Activated CD4-positive, alpha-beta T cell treated with anti-CD3 and anti-CD28 coated beads, Interleukin-2, amount 10 ng/mL, durations not matched to agents 7 days and 5 days (primary cell): ENCODE data around the gene PAK5. TPM values are rescaled to one million over a fixed set of nuclear protein-coding genes. Genes with fewer than 3 reads are reported as not detected.

Experiments used
- CTCF ChIA-PET: fragments of 350-600 bp; sonication (Branson Sonifier 250); formaldehyde crosslinking; loops from one replicate; lab custom pipeline; 2021; ENCODE audit warnings: antibody characterized with exemption; lab: Charles Lee
- POLR2A ChIA-PET: fragments of 350-600 bp; sonication (Branson Sonifier 250); formaldehyde crosslinking; loops from one replicate; lab custom pipeline; 2021; ENCODE audit warnings: antibody characterized with exemption; lab: Charles Lee
- DNase-seq: peaks from one replicate; pipeline ENCODE4 v3.0.0-alpha.2; 2020
- H3K27ac Mint-ChIP-seq: one replicate; pipeline ENCODE4 v1.8.0; 2021; ENCODE audit warnings: mild to moderate bottlenecking, moderate library complexity, mixed read lengths
- H3K27me3 Mint-ChIP-seq: one replicate; pipeline ENCODE4 v1.8.0; 2021; ENCODE audit warnings: mixed read lengths
- H3K36me3 Mint-ChIP-seq: one replicate; pipeline ENCODE4 v1.8.0; 2021; ENCODE audit warnings: low read depth, mixed read lengths
- H3K4me1 Mint-ChIP-seq: one replicate; pipeline ENCODE4 v1.8.0; 2021; ENCODE audit warnings: mixed read lengths
- H3K4me3 Mint-ChIP-seq: one replicate; pipeline ENCODE4 v1.8.0; 2021; ENCODE audit warnings: mild to moderate bottlenecking, moderate library complexity, mixed read lengths
- H3K9me3 Mint-ChIP-seq: one replicate; pipeline ENCODE4 v1.8.0; 2021; ENCODE audit warnings: mixed read lengths
- total RNA-seq, 2 experiments: library from RNA; stranded (reverse); gene quantifications; one replicate each; pipeline ENCODE4 v1.2.3, GENCODE V29; 2021

The PAK5 gene
- total RNA-seq, 2 experiments from 2014 or later: not detected

DNA sequence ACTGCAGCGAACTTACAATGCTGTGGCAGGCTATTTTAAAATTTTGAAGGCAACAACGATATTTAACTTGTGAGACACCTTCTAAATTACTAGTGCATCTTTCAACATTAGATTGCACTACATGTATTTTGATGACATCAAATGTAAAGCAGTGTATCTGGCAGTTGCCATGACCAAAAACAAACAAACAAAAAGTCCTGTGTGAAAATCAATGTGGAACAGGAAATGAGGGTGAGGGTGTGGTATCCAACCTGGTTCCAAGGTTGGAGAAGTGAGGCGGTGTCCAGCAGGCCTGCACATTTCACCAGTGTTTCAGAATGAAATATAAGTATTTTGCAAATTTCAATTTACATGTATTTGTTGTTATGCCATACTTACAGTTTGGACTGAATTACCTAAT lies 212.5 kb downstream of the PAK5 start:
- DNase-seq: no peak
- Mint-ChIP-seq H3K36me3 (no peaks in the 10 kb centered on the region), H3K27me3 (no peaks in the 10 kb centered on the region), H3K4me1 (no peaks in the 10 kb centered on the region), H3K9me3 (no peaks in the 10 kb centered on the region), H3K4me3 (no peak overlapping the region), H3K27ac (no peak overlapping the region)
- POLR2A ChIA-PET: no interaction called here
- CTCF ChIA-PET: no interaction called here

- no peaks in the 10 kb centered on the region for H3K4me1 Mint-ChIP-seq
- H3K9me3 Mint-ChIP-seq: no peaks in the 10 kb centered on the region
- no peak for DNase-seq
- peaks cover 6% of the 10 kb centered on the region for H3K27me3 Mint-ChIP-seq
- H3K4me3 Mint-ChIP-seq: no peak overlapping the region
- ChIA-PET CTCF (interaction anchor here (1.0 to 1.8 kb wide), 2 partner anchors 14 to 236 kb away, joined by 3 to 4 read pairs; no protein-coding TSS in a partner anchor), POLR2A (no interaction called here)
- no peaks in the 10 kb centered on the region for H3K36me3 Mint-ChIP-seq
- H3K27ac Mint-ChIP-seq: no peak overlapping the region
These were observed 220.9 kb downstream of the PAK5 start for GRCh38 chr20:9617940-9618339.

DNA sequence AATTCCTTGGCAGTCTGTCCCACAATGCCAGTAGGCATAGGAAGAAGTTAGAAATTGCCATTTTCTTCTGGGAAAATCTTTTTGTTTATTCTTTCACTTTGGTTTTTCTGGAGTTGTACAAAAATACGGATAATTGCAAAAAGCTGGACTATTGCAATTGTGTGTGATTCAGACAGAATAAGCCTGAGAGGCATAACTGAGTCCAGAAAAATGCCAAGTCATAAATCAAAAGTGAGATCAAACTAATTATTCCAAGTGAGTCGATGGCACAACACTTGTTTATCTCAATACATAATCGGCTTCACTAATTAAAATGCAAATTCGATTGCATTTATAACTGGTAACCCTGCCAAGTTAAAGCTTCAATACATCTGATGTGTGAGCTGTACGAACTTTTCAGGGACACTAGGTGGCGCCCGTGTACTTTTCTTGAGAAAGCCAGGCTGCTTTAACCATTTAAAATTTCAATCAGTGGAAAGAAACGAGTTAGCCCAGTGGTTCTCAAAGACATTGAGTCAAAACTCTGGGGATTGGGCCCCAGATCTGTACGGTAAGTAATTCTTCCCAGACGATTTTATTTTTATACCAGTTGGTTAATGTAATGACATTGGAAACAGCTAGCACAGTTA lies 221.9 kb downstream of the PAK5 start:
- Mint-ChIP-seq H3K36me3 (no peaks in the 10 kb centered on the region), H3K9me3 (no peaks in the 10 kb centered on the region), H3K27ac (no peak overlapping the region), H3K4me1 (no peaks in the 10 kb centered on the region), H3K27me3 (peaks cover 6% of the 10 kb centered on the region), H3K4me3 (no peak overlapping the region)
- DNase-seq: peak; percentile 57
- ChIA-PET CTCF (interaction anchor here (0.6 to 1.8 kb wide), 5 partner anchors 13 to 362 kb away, joined by 3 to 4 read pairs (median 3); no protein-coding TSS in a partner anchor), POLR2A (interaction anchor here (0.6 kb wide), 1 partner anchor 362 kb away, joined by 3 read pairs; no protein-coding TSS in a partner anchor)

GRCh38 chr20:9616455-9616805 lies 222.4 kb downstream of the PAK5 start:
- Mint-ChIP-seq H3K9me3 (no peaks in the 10 kb centered on the region), H3K4me3 (no peak overlapping the region), H3K4me1 (no peaks in the 10 kb centered on the region), H3K36me3 (no peaks in the 10 kb centered on the region), H3K27me3 (peaks cover 6% of the 10 kb centered on the region), H3K27ac (no peak overlapping the region)
- no peak for DNase-seq
- ChIA-PET POLR2A (interaction anchor here (0.6 kb wide), 1 partner anchor 362 kb away, joined by 3 read pairs; no protein-coding TSS in a partner anchor), CTCF (interaction anchor here (0.6 to 1.8 kb wide), 3 partner anchors 221 to 301 kb away, joined by 3 to 4 read pairs (median 3); no protein-coding TSS in a partner anchor)

- Mint-ChIP-seq H3K4me1 (no peaks in the 10 kb centered on the region), H3K9me3 (no peaks in the 10 kb centered on the region), H3K27ac (no peak overlapping the region), H3K4me3 (no peak overlapping the region), H3K36me3 (no peaks in the 10 kb centered on the region), H3K27me3 (peaks cover 6% of the 10 kb centered on the region)
- POLR2A ChIA-PET: no interaction called here
- CTCF ChIA-PET: no interaction called here
- DNase-seq: no peak
These were observed 223.0 kb downstream of the PAK5 start for GRCh38 chr20:9615766-9616454.

GRCh38 chr20:9615118-9615517 lies 223.8 kb downstream of the PAK5 start:
- Mint-ChIP-seq H3K4me1 (no peaks in the 10 kb centered on the region), H3K36me3 (no peaks in the 10 kb centered on the region), H3K27ac (no peak overlapping the region), H3K4me3 (no peak overlapping the region), H3K9me3 (no peaks in the 10 kb centered on the region), H3K27me3 (peaks cover 6% of the 10 kb centered on the region)
- POLR2A ChIA-PET: no interaction called here
- DNase-seq: no peak
- CTCF ChIA-PET: no interaction called here

GRCh38 chr20:9613871-9614270 lies 225.0 kb downstream of the PAK5 start:
- no peaks in the 10 kb centered on the region for H3K4me1 Mint-ChIP-seq
- ChIA-PET POLR2A (no interaction called here), CTCF (no interaction called here)
- H3K36me3 Mint-ChIP-seq: no peaks in the 10 kb centered on the region
- no peak for DNase-seq
- H3K9me3 Mint-ChIP-seq: no peaks in the 10 kb centered on the region
- H3K27me3 Mint-ChIP-seq: peaks cover 6% of the 10 kb centered on the region
- no peak overlapping the region for H3K4me3 Mint-ChIP-seq
- no peak overlapping the region for H3K27ac Mint-ChIP-seq

DNA sequence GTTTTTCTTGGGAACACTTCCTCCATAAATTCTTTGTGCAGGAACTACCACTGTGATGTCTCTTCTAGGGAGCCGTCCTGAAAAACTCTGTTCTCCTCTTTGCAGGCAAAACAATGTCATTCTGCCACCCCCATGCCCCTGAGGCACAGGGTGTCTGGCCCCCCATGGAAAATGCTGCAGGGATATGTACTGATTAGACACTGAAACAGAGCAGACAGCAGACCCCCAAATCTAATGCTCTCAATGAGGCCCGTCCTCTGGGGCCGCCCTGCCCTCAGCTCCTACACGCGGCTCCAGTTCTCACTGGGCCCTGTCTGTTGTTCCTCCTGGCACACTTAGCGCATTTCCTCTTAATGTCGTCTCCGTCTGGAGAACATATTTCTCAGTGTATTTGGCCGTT lies 227.0 kb downstream of the PAK5 start:
- CTCF ChIA-PET: no interaction called here

DNA sequence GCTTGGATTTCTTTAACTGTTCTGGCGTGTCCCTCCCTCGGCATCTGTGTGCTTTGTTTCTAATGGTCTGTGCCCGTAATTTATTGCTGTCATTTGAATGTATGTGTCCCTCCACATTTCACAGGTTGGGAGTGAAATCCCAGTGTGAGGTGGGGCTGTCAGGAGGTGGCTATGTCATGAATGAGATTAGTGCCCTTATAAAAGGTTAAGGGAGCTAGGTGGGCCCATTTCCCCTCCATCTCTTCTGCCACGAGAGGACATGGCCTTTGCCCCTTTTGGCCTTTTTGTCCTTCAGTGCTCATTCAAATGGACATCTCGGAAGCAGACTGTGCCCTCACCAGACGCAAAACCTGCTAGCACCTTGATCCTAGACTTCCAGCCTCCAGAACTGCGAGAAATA lies 228.2 kb downstream of the PAK5 start:
- no peak overlapping the region for H3K4me3 Mint-ChIP-seq
- H3K4me1 Mint-ChIP-seq: no peaks in the 10 kb centered on the region
- no peak overlapping the region for H3K27ac Mint-ChIP-seq
- ChIA-PET POLR2A (no interaction called here), CTCF (interaction anchor here (1.0 kb wide), 1 partner anchor 202 kb away, joined by 4 read pairs; no protein-coding TSS in a partner anchor)
- no peak for DNase-seq
- H3K27me3 Mint-ChIP-seq: peaks cover 6% of the 10 kb centered on the region
- H3K36me3 Mint-ChIP-seq: no peaks in the 10 kb centered on the region
- no peaks in the 10 kb centered on the region for H3K9me3 Mint-ChIP-seq

More for the DNA sequence above, 227.0 kb downstream of the PAK5 start:
- H3K4me1 Mint-ChIP-seq: no peaks in the 10 kb centered on the region
- H3K27me3 Mint-ChIP-seq: peaks cover 6% of the 10 kb centered on the region
- DNase-seq: no peak
- H3K36me3 Mint-ChIP-seq: no peaks in the 10 kb centered on the region
- no peak overlapping the region for H3K4me3 Mint-ChIP-seq
- H3K27ac Mint-ChIP-seq: no peak overlapping the region
- POLR2A ChIA-PET: no interaction called here
- no peaks in the 10 kb centered on the region for H3K9me3 Mint-ChIP-seq

DNA sequence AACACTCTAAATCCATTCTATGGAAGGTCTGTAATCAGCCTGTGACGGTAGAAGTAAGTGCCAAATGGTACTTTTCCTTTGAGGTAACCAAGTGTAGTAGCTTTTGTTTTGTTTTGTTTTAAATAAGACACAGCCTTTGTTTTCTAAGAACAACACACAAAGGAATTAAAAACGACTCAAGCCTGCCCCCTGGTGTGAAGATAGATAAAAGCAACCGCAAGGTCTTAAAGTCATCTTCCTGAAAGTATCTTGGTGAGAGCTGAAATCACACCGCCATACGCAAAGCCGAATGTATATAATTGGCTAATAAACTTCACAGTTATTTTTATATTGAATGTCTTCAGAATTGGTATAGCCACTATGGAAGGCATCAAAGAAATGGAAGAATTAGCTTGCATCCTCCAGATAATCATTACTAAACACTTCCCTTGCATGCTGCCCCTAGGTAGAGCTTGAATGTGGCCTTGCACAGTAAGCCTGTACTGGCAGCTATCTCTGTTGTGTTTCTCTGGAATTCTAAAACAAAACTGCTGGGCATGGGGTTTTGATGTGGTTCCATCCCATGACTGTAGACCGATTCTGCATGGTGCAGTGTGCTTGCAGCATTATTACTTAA lies 228.9 kb downstream of the PAK5 start:
- peak; percentile 63 for DNase-seq

GRCh38 chr20:9608639-9609340 lies 230.1 kb downstream of the PAK5 start:
- H3K27me3 Mint-ChIP-seq: peaks cover under 1% of the 10 kb centered on the region
- no peak overlapping the region for H3K4me3 Mint-ChIP-seq
- H3K9me3 Mint-ChIP-seq: no peaks in the 10 kb centered on the region
- H3K36me3 Mint-ChIP-seq: no peaks in the 10 kb centered on the region
- H3K27ac Mint-ChIP-seq: no peak overlapping the region
- ChIA-PET CTCF (interaction anchor here (1.7 kb wide), 1 partner anchor 200 kb away, joined by 5 read pairs; no protein-coding TSS in a partner anchor), POLR2A (interaction anchor here (1.3 kb wide), 1 partner anchor 201 kb away, joined by 5 read pairs; no protein-coding TSS in a partner anchor)
- no peak for DNase-seq
- H3K4me1 Mint-ChIP-seq: no peaks in the 10 kb centered on the region

More for the DNA sequence above, 228.9 kb downstream of the PAK5 start:
- H3K27ac Mint-ChIP-seq: no peak overlapping the region
- H3K4me3 Mint-ChIP-seq: no peak overlapping the region
- POLR2A ChIA-PET: interaction anchor here (1.3 kb wide), 1 partner anchor 202 kb away, joined by 5 read pairs; no protein-coding TSS in a partner anchor
- CTCF ChIA-PET: interaction anchor here (1.0 kb wide), 1 partner anchor 202 kb away, joined by 4 read pairs; no protein-coding TSS in a partner anchor
- H3K27me3 Mint-ChIP-seq: peaks cover 6% of the 10 kb centered on the region
- H3K36me3 Mint-ChIP-seq: no peaks in the 10 kb centered on the region
- H3K4me1 Mint-ChIP-seq: no peaks in the 10 kb centered on the region
- H3K9me3 Mint-ChIP-seq: no peaks in the 10 kb centered on the region

- H3K27ac Mint-ChIP-seq: no peak overlapping the region
- H3K27me3 Mint-ChIP-seq: no peaks in the 10 kb centered on the region
- ChIA-PET POLR2A (no interaction called here), CTCF (no interaction called here)
- no peak overlapping the region for H3K4me3 Mint-ChIP-seq
- DNase-seq: no peak
- H3K36me3 Mint-ChIP-seq: no peaks in the 10 kb centered on the region
- H3K9me3 Mint-ChIP-seq: no peaks in the 10 kb centered on the region
- H3K4me1 Mint-ChIP-seq: no peaks in the 10 kb centered on the region
These were observed 236.1 kb downstream of the PAK5 start for GRCh38 chr20:9602847-9603183.
